SK-N-MC (cell line): ENCODE data around the gene SLC51A.

Experiments
- EZH2 ChIP-seq: fragments of 200-600 bp; sonication (generic); IDR thresholded peaks from one replicate; pipeline ENCODE4 v1.6.1; 2017; ENCODE audit warnings: antibody characterized with exemption
- POLR2AphosphoS5 ChIP-seq: IDR thresholded peaks from 2 replicates; pipeline ENCODE4 v1.6.1; 2012; ENCODE audit warnings: mild to moderate bottlenecking, low read depth, low read length, borderline replicate concordance

DNA sequence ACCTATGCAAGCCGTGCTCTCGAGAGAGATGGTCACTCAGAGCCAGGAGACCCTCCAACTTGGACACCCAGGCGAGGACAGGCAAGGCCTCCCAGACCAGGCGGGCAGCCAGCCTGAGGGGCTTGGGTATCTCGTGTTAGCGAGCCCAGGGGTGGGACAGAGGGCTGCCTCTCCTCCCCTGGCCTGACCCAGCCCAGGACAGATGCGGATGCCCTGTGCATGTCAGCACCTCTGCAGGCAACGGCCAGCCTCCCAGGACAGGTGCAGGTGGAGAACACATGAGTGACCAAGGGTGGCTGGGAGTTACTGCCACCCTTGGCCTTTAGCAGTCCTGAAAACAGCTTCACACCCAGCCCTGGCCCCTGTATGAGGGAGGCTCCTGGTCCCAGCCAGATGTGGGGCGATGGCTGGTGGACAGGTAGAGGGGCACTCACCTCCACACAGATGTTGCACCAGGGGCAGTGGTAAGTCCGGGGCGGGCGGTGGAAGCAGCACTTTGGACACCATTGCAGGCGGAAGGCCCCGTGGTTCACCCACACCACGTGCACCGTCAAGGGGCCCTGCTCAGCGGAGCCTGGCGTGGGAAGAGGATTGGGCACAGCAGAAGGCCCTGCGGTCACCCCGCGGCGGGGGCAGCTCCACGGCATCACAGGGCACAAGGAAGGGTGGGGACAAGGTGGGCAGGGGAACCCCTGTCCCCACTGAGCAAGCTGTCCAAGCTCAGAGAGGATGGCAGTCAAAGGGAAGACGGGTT is 7.2 kb upstream of the SLC51A start:
- no peak for TF ChIP-seq POLR2AphosphoS5
- TF ChIP-seq EZH2 = no peak
